ENCODE data around the gene DIPK2B.

The DIPK2B gene

DNA sequence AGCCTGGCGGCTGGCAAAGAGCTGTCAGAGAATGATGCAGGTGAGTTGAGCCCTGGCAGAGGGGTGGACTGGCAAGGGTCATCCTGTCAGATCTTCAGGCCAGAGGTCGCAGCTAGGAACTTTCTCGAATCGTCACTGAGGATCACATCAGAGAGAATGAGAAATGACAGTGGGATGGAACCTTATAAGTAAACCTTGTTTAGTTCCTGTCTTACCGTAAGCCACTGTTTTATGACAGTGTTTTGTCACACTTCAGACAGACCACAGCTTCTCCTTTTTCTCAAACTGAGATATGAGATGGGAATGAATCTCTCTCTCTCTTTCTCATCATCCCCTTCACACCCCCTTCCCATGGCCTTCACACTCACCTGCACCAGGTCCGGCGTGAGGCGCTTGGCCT lies 9.3 kb downstream of the DIPK2B start:
- TF ChIP-seq, protein P1, sequence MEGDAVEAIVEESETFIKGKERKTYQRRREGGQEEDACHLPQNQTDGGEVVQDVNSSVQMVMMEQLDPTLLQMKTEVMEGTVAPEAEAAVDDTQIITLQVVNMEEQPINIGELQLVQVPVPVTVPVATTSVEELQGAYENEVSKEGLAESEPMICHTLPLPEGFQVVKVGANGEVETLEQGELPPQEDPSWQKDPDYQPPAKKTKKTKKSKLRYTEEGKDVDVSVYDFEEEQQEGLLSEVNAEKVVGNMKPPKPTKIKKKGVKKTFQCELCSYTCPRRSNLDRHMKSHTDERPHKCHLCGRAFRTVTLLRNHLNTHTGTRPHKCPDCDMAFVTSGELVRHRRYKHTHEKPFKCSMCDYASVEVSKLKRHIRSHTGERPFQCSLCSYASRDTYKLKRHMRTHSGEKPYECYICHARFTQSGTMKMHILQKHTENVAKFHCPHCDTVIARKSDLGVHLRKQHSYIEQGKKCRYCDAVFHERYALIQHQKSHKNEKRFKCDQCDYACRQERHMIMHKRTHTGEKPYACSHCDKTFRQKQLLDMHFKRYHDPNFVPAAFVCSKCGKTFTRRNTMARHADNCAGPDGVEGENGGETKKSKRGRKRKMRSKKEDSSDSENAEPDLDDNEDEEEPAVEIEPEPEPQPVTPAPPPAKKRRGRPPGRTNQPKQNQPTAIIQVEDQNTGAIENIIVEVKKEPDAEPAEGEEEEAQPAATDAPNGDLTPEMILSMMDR (IDR thresholded peaks at IDR 0.05; ENCODE audit: borderline replicate concordance, insufficient read depth, low read depth, low read length): no peak
- H3K4me3 ChIP-seq (ENCODE audit: low read depth, low read length): no peak overlapping the region

DNA sequence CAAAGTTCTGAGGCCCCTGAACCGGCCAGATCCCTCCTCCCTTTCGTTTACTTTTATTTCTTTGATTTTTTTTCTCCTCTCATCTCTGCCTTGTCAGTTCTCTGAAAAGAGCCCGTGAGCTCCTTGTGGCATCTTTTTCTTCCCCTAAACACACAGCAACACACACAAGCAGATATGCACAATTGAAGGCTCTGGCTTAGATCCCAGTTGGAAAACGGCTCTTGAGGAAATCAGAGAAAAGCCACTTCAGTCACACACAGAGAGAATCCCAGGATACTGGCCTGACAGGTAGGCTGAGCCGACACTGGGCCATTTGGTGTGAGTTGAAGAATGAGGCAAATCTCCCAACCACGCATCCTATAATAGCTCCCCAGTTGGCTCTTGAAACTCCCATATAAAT lies 12.9 kb downstream of the DIPK2B start:
- TF ChIP-seq, protein P1 (IDR thresholded peaks at IDR 0.05; ENCODE audit: borderline replicate concordance, insufficient read depth, low read depth, low read length): no peak
- no peak overlapping the region for H3K4me3 ChIP-seq (ENCODE audit: low read depth, low read length)

DNA sequence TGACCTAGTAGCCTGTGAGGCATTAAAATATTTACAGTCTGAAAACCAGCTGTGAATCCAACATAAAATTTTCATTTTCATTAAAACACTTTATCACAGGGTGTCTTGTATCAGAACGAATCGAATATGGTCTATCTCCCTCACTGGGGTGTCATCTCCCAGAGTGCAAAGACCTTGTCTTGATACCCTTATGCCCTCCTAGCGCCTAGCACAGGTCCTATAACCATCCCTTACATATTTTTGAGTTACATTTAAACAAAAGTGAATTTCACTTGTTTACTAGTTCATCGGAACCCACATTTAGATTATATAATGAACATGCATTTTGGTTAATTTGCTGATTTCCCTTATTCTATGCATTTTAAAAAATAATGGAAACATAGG lies 14.0 kb downstream of the DIPK2B start:
- H3K4me3 ChIP-seq (ENCODE audit: low read depth, low read length): no peak overlapping the region
- TF ChIP-seq, protein P1 (IDR thresholded peaks at IDR 0.05; ENCODE audit: borderline replicate concordance, insufficient read depth, low read depth, low read length): no peak

DNA sequence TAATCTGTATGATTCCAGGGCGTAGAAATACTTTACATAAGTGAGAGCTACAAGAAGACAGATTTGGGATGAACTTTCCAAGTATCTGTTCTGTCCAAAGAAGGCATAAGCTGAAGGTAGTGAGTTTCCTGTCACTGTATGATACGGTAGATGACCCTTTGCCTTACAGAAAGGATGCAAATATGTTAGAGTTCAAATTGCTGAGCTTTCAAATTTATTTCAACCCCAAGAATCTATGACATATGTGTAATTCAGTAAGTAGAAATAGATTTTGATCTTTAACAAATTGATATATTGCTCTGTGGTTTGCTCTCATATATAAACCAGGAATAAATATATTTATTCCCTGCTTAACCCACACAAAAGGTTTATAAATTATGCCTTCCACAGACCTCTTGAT lies 16.5 kb downstream of the DIPK2B start:
- TF ChIP-seq, protein P1 (IDR thresholded peaks at IDR 0.05; ENCODE audit: borderline replicate concordance, insufficient read depth, low read depth, low read length): no peak
- no peak overlapping the region for H3K4me3 ChIP-seq (ENCODE audit: low read depth, low read length)

DNA sequence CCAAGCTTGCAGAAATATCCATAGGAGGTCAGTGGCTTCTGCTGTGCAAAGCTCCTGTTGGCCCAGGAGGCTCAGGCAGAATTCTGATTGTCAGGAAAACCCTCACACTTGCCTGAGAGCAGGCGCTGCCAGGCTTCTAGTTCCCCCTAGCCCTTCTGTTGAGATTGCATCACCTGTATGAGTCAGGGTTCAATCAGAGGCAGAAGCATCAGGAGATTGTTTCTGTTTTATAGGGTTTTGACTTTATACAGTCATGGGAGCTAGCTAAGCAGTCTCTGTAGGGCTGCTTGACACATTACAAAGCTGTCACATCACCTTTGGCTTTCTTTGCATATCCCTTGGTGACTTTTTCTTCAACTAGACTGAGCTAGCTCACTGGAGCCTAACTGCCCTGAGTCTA lies 27.8 kb downstream of the DIPK2B start:
- no peak overlapping the region for H3K4me3 ChIP-seq (ENCODE audit: low read depth, low read length)
- TF ChIP-seq, protein P1 (IDR thresholded peaks at IDR 0.05; ENCODE audit: borderline replicate concordance, insufficient read depth, low read depth, low read length): no peak

DNA sequence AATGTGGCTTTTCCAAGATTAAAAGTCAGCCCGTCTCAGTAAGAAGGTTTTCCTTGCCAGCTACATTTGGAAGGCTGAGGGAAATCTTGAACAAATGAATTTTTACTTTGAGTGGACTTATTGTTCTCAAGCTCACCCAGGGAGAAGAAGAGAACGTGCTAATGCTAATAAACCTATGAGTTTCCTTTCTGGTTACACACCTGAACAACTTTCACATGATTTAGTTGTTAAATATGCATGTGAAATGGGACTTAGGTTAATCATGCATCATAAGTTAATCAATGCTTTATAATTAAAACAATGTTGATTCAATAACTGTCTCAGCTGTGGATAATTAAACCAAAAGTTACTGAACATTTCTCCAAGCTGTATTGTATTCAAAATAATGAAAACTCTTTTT lies 33.9 kb downstream of the DIPK2B start:
- no peak overlapping the region for H3K4me3 ChIP-seq (ENCODE audit: low read depth, low read length)
- TF ChIP-seq, protein P1 (IDR thresholded peaks at IDR 0.05; ENCODE audit: borderline replicate concordance, insufficient read depth, low read depth, low read length): no peak

DNA sequence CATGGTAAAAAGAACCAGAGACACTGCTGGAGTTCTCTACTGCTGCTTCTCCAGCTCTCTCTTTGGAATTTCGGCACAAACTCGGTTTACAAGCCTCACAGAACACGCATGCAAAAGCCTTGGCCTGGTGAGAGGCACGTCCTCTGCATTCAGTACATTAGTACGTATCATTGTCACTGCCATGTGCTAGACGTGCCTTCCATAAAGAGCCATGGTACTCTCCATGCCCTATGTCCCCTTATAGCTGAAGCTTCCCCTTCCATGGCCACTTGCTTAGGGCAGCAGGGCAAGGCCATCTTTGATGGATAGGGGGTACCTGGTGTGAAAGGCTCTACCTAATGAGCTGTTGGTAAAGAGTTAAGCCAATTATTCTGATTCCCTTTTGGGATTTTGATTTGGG lies 35.0 kb downstream of the DIPK2B start:
- TF ChIP-seq, protein P1 (IDR thresholded peaks at IDR 0.05; ENCODE audit: borderline replicate concordance, insufficient read depth, low read depth, low read length): no peak

More for the DNA sequence above, 35.0 kb downstream of the DIPK2B start:
- no peak overlapping the region for H3K4me3 ChIP-seq (ENCODE audit: low read depth, low read length)

Measured in GM12875 (cell line).